ENCODE data around the gene ANAPC5.
"Not testable (repeated sequence)": the region's sequence is repeated elsewhere in the genome, so short reads cannot be mapped to it uniquely, and the experiment has no call there.

ANAPC5 gene

DNA sequence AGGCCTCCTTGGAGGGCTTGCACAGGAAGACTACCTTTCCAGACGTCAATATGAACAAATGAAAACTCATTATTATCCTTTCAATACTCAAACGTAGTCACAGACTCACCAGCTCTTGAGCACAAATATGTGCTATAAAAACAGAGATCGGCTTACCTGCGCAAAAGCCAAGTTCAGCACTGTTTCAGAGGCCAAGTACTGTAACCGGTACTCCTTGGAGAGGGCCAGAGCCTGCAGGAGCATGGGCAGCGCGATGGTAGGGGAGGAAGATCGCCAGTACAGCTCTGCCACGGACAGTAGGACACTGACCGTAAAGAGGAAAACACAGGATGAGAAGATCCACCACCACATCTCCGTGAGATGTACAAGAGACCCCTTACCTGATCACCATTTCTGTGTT lies 34.1 kb downstream of the ANAPC5 start:
- no peak for DNase-seq

DNA sequence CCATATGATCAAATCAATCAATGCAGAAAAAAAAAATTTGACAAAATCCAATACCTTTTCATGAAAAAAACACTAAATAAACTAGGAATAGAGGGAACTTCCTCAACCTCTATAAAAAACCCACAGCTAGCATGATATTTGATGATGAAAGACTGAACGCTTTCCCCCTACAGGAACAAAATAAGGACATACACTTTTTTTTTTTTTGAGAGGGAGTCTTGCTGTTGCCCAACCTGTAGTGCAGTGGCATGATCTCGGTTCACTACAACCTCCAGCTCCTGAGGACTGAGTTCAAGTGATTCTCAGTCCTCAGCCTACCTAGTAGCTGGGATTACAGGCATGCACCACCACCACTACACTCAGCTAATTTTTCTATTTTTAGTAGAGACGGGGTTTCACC lies 37.8 kb downstream of the ANAPC5 start:
- no peak for DNase-seq

DNA sequence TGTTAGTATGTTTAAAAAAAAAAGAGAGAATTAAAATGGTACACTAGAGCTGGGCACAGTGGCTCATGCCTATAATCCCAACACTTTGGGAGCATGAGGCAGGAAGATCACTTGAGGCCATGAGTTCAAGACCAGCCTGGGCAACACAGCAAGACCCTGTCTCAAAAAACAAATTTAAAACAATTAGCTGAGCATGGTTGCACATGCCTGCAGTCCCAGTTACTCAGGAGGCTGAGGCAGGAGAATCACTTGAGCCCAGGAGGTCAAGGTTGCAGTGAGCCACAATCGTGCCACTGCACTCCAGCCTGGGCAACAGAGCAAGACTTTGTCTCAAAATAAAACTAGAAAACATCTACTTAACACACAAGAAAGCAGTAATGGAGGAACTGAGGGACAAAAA lies 42.0 kb downstream of the ANAPC5 start:
- not testable (repeated sequence) for DNase-seq

DNA sequence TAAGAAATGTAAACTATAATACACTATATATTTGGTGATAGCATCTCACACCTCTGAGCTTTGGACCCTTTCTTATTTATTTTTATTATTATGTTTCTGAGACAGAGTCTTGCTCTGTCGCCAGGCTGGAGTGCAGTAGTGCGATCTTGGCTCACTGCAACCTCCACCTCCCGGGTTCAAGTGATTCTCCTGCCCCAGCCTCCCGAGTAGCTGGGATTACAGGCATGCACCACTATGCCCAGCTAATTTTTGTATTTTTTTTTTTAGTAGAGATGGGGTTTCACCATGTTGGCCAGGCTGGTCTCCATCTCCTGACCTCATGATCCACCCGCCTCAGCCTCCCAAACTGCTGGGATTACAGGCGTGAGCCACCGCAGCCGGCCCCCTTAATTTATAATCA lies 44.8 kb downstream of the ANAPC5 start:
- not testable (repeated sequence) for DNase-seq

DNA sequence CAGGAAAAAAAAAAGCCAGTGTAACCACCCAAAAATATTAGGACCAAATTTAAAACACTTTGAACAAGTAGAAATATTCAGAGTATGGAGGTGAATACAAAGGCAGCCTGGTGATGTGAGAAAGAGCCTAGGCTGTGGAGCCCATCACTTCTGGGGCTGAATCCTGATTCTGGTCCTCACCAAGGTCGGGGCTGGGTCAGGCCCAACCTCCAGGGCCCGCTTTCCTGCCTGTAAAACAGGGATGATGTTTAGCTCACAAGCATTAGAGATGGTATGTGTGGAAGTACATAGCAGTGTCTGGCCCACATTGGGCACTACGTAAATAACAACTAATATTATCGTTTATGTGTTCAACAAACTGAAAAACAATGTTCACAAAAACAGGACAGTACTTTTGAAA lies 47.9 kb downstream of the ANAPC5 start:
- no peak for DNase-seq

DNA sequence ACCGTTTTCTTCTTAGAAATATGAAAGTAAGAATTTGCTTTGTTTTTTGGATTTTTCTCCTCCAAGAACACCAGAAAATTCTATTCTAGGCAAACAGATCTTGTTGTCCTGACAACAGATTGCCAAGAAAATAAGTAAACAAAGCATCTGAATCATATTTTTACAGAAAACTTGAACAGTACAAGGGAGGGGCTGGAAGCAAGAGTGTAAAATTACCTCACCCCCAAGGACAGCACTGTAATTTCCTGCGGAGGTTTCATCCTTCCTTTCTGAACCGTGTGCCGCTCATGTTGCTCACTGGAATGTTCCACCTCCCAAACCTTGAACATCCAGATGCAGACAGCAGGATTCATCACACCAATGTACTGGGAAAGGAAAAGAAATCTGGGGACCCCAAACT lies 50.3 kb downstream of the ANAPC5 start:
- DNase-seq = no peak

DNA sequence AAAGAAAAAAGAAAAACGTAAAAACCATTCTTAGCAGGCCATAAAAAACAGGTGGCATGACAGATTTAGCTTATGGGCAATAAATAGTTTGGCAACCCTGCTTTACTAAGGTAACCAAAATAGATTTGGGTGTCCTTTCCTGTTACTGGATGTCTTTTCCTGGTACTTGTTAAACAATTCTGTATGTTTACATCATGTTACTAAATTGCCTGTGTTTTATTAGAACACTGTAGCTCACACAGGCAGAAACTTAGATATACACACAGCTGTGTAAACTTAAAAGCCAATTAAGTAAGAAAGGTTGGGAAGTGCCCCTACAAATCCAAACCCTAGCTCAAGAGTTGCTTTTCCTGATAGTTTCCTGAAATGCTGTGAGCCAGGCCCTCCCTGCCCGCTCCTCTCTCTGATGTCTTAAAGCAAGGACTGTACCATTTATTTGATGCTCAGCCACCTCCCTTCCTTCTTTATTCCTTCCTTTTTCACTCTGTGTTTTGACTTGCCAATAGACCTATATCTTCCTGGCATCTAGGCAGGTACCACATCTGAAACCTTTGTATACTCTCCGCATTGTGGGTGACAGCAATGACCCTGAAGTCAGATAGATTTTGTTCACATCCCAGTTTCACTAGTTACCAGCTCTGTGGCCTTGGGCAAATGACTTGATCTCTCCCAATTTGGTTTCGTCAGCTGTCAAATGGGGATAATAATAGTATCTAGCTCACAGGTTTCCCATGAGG lies 52.0 kb downstream of the ANAPC5 start:
- DNase-seq = no peak

DNA sequence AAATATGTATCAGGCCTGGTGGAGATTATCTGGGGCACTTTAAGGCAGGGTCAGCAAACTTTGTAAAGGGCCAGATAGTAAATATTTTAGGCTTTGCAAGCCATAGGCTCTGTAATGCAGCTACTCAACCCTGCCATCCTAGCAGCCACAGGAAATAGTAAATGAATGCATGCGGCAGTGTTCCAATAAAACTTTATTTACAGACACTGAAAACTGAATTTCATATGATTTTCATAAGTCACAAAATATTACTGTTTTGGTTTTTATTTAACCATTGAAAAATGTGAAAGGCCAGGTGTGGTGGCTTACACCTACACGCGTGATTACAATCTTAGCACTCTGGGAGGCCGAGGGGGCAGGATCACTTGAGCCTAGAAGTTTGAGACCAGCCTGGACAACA lies 52.5 kb downstream of the ANAPC5 start:
- DNase-seq = no peak

DNA sequence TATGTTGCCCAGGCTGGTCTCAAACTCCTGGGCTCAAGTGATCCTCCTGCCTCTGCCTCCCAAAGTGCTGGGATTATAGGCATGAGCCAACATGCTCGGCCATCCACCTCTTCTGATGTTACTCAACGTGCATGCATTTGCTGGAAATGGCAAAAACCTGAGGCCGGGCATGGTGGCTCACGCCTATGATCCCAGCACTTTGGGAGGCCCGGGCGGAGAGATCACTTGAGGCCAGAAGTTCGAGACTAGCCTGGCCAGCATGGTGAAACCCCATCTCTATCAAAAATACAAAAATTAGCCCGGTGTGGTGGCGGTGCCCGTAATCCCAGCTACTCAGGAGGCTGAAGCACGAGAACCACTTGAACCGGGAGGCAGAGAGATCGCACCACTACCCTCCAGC lies 53.8 kb downstream of the ANAPC5 start:
- DNase-seq = not testable (repeated sequence)

DNA sequence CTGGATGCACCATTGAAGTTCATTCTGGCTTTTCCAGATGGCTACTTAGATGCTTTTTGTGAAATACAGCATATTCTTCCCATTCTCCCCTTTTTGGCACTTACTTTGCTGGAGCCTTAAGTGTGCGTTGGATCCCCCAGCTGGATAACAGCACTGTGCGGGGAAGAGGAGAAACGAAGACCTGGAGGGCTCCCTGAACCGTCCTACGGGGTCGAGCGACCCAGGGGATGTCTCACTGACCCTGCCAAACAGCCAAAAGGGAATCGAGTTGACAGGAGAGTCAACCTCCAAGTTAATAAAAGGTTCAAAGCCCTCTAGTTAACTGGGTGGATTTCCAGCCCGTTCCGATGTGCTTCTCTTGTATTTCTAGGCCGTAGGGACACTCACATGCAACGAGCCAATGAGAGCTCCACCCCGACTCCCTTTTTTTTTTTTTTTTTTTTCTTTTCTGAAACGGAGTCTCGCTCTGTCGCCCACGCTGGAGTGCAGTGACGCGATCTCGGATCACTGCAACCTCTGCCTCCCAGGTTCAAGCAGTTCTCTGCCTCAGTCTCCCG lies 54.7 kb downstream of the ANAPC5 start:
- peak in 2 of 51 donors; percentile 34 to 40 for DNase-seq

DNA sequence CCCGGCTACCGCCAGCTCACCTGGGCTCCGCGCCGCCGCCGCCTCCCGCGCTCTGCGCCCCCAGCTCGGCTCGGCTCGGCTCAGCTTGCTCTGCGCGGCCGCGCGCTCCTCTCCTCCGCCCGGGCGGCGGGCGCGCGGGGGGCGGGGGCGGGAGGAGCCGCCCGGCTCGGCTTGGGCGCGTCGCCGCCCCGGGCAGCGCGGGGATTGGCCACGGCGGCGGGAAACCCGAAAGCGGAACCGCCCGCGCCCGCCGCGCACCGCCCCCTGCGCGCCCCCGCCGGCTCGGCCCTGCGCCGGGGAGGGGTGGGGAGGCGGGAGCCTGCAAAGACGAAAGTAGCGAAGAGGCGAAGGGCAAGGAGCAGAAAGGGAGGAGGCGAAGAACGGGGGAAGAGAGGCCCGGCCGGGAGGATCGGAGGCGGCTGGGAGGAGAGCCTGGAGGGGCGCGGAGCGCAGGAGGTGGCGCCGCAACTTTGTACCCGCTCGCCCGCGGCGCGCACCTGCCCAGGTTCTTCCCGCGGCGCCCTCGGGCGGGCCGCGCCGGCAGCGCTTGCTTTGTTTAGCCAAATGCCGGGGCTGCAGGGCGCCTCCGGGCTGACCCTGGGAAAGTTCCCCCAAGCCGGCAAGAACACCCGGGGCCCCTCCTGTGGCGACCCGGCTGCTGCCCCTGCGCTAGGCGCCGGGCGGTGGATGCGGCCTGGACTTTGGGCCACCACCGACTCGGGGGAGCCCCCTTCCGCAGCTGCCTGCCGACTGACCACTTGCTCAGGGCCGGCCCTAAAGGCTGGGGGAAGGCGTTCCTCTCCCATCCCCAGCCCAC lies 55.4 kb downstream of the ANAPC5 start, which contains the start of gene CAMKK2:
Gene CAMKK2 (minus strand): TSS at position 92 of the 817 bp plus-strand sequence. CDS start 22,183 bp downstream, outside the sequence.
- DNase-seq = peak in 49 of 51 donors; percentile 27 to 88 (median 67)

DNA sequence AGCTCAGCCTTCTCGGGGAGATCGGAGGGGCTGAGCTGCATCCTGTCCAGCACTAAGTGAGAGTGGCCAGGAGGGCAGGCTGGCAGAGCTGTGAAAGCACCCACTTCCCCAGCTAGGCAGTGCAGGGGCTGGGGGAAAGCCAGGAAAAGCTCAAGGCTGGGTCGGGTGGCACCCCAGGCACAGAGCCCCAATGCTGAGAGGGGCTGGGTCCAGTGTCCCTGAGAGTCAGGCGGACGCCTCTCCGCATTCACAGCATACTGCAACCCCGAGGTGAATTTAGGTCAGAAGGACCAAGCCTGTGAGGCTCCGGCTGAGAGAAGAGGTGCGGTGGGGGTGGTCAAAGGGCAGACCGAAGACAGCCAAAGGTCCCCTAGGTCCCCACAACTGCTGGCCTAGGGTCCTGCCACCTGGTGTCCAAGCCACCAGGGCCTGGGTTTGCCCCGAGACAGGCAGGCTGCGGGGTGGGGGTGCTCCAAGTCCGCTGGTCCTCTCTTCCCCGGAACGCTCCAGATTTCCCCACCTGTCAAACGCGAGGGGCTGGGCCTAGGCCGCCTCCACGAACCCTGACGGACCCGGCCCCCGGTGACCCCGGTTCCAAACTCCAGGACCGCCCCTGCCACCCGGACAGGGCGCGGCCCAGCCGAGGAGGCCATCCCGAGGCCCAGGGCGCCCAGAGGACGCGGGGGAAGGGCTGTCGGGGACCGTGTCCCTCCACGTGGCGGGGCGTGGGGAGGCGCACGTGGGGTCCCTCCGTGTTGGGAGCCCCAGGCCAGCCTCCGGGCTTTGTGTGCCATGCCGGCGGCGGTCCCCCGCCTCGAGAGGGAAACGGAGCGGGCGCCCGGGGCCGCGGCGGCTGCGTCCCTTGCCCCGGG lies 56.2 kb downstream of the ANAPC5 start:
- peak in 15 of 51 donors; percentile 14 to 60 (median 39) for DNase-seq

DNA sequence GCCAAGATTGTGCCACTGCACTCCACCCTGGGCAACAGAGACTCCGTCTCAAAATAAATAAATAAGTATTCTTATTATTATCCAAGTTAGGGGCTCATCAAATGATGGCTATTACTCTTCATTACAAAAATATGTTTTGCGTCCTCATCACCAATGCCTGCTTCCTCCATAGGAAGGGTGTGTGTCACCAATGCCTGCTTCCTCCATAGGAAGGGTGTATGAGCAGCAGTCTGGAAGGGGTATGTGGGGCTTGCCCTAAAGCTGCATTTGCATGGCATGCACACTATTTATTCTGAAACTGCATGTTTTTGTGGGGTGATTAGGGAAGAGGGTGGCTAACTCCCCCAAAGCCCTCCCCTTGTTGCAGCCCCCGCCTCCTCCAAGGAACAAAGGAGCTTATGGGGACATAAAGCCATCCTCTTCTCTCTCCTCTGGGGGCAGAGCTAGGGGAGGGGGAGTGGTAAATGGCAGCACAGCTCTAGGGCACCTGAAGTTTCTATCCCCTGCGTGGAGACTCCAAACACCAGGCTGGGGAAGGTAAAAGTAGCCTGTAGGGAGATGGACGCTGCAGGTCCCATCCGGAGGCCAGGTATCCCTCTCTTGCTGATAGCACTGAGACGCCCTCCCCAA lies 57.0 kb downstream of the ANAPC5 start:
- DNase-seq = no peak

DNA sequence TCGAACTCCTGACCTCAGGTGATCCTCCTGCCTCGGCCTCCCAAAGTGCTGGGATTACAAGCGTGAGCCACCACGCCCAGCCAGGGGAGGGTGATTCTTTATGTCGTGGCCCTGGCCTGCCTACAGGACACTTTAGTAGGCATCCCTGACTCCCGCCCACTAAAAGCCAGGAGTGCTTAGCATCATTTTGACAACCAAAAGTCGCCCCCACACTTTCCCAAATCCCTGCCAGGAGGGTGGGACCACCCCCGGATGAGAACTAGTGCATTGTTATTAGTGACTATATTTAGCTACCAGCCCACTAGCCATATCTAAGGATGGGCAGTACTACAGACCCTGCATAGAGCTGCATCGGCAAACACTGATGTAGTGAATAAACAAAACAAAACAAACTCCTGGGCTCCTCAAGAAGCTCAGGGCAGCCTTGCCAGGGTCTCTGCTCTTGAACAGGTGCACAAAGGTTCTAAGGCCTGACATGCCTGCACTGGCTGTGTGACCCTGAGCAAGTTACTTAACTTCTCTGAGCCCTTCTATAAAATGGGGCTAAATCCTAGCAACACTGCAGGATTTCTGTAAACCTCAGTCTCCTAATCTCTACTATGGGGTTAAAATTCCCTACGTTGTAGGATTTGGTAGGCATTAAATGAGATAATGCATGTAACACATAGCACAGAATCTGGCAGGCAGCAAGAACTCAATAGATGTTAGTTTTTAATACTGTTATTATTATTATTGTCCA lies 57.9 kb downstream of the ANAPC5 start:
- DNase-seq = no peak

DNA sequence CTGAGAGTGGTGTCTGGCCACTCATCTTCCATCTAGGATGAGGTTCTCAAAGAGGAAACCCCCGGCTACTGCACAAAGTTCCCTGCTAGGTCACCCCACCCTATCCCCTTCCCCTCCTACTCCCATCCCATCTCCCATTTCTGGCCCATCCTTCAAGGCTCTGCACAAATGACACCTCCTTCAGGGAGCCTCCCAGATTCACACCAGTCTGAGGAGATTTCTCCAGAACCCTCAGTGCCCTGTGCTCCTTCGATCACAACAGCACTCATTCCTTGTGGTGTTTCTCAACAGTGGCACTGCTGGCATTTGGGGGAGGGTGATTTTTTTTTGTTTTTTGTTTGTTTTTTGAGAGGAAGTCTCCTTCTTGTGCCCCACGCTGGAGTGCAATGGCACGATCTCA lies 58.6 kb downstream of the ANAPC5 start:
- no peak for DNase-seq

DNA sequence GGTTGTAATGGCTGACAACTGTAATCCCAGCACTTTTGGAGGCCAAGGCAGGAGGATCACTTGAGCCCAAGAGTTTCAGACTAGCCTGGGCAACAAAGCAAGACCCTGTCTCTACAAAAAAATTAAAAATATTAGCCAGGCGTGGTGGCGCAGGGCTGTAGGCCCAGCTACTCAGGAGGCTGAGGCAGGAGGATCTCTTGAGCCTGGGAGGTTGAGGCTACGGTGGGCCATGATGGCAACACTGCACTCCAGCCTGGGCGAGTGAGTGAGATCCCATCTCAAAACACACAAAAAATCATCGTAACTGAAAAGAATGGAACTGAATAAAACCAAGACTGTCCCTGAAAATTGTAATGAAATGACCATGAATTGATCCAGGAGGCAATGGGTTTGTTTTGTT lies 61.8 kb downstream of the ANAPC5 start:
- no peak for DNase-seq

DNA sequence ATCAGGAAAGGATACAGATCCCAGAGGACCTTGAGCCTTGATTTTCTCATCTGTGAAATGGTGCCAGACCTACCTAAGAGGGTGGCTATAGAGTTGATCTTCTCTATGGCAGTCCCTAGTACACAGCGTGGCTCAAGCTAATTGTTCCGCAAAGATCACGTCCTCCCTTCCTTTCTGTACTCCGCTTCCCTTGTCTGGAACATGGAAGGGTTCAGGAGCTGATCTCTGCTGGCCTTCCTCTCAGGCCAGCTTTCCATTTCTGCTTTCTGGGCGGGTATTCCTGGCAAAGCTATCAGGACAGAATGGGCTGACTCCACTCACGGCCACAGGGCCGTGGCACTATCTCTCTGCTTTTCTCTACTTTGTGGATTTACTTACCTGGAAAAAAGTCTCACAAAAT lies 62.2 kb downstream of the ANAPC5 start:
- no peak for DNase-seq

DNA sequence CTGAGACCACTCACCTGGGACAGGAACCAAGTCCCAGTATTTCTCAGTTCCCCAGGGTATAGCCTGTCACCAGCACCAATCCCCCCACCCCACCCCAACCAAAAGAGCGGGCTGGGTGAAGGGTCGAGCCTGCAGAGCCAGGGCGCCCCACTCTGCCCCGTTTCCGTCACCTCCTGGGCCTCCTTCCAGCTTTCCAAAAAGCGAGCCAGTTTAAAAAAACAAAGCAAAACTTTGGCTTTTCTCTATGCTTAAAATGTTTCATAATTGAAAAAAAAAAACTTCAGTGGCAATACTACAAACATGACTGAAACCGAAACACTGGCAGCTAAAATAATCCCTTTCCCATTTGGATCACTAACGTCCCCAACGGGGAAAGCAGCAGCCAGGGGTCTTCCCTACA lies 63.2 kb downstream of the ANAPC5 start:
- peak in 1 of 51 donors; percentile 5 for DNase-seq

DNA sequence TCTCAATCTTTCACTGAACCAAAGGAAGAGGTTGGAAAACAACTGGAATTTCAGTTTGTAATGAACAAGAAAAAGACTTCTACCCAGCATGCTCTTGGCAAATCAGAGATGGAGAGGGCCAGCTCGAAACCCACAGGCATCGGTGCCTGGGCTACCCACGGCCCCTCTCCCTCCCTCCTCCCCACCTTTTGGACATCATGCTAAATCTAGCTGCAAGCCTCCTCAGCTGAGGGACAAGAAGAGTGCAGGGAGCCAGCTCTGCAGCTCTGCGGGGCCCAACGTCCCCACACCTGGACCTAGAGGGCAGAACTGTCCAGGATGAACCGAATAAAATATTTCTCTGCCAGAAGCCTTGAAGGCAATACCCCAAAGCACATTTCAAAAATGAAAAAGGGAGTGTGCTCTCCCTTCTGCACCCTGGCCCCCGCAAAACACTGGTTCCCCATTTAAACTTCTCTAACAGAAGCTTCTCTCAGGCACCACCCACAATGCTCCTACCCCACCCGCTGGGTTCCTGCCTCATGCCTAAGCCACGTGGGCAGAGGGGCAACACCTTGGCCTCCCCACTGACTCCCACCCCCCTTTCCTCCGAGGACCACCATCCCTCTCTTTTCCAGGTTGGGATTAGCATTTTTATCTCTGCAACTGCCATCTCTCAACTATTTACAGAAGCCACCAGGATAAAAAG lies 63.9 kb downstream of the ANAPC5 start:
- no peak for DNase-seq
